ENCODE measurements around the gene PSMB10.
"Not testable (repeated sequence)": the region's sequence is repeated elsewhere in the genome, so short reads cannot be mapped to it uniquely, and the experiment has no call there.

PSMB10 gene

DNA sequence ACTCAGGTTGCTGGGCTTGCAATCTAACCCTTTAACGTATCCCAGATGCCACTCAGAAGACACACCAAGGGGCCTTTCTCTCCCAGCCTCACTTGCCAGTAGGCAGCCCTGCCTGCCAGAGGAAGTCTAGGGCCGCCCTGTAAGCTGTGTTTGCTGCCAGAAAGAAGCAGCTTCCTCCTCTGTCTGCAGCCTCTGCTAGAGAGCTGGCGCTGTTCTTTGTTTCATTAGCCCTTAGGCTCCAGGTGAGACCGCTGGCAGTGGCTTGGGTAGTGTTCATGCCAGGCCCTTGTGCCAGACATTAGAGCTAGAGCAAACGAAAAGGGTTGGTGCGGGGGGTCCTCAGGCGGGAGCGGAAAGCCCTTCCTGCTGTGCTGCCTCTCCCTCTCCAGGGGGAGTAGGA lies 13.9 kb downstream of the PSMB10 start:
- no peak overlapping the region for H3K4me3 ChIP-seq (ENCODE audit: extremely low read depth, insufficient read depth, low read length, poor library complexity, severe bottlenecking)
- H3K9me3 ChIP-seq (ENCODE audit: control insufficient read depth, low read length): no peaks in the 10 kb centered on the region
- no peak overlapping the region for H3K27ac ChIP-seq (ENCODE audit: low read depth, low read length, severe bottlenecking)
- 92 to 93% methylated on average over 7 to 8 of the region's 8 CpGs for WGBS, 2 experiments (ENCODE audit: insufficient coverage in 2 of 2)
- H3K4me1 ChIP-seq (ENCODE audit: control insufficient read depth, insufficient read depth, low read length, poor library complexity, severe bottlenecking): peaks cover 8% of the 10 kb centered on the region
- H3K36me3 ChIP-seq (ENCODE audit: control insufficient read depth, insufficient read depth, low read length): peaks cover 18% of the 10 kb centered on the region

DNA sequence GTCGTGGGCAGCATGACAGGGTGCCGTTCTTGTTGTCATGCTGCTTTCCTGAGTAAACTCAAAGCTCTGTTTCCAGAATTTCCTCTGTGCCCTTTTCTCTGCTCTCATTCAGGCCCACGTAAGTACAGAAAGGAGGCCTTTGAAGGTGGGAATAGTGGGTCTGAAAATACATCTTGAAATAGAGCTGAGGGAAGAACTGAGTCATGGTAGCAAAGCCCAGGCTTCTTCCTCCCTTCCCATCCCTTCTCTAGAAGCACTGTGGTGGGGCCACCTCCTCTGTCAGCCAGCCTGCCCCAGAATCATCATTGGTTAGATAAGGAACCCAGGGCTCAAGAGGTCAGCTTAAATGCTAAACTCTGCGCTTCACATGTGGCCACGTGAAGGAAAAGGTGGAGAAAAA lies 14.4 kb downstream of the PSMB10 start:
- 89 to 91% methylated on average over 4 of the region's 5 CpGs for WGBS, 2 experiments (ENCODE audit: insufficient coverage in 2 of 2)
- peaks cover 15% of the 10 kb centered on the region for H3K36me3 ChIP-seq (ENCODE audit: control insufficient read depth, insufficient read depth, low read length)
- no peak overlapping the region for H3K4me3 ChIP-seq (ENCODE audit: extremely low read depth, insufficient read depth, low read length, poor library complexity, severe bottlenecking)
- H3K4me1 ChIP-seq (ENCODE audit: control insufficient read depth, insufficient read depth, low read length, poor library complexity, severe bottlenecking): peaks cover 13% of the 10 kb centered on the region
- peak overlapping the region; percentile 62 for H3K27ac ChIP-seq (ENCODE audit: low read depth, low read length, severe bottlenecking)
- no peaks in the 10 kb centered on the region for H3K9me3 ChIP-seq (ENCODE audit: control insufficient read depth, low read length)

DNA sequence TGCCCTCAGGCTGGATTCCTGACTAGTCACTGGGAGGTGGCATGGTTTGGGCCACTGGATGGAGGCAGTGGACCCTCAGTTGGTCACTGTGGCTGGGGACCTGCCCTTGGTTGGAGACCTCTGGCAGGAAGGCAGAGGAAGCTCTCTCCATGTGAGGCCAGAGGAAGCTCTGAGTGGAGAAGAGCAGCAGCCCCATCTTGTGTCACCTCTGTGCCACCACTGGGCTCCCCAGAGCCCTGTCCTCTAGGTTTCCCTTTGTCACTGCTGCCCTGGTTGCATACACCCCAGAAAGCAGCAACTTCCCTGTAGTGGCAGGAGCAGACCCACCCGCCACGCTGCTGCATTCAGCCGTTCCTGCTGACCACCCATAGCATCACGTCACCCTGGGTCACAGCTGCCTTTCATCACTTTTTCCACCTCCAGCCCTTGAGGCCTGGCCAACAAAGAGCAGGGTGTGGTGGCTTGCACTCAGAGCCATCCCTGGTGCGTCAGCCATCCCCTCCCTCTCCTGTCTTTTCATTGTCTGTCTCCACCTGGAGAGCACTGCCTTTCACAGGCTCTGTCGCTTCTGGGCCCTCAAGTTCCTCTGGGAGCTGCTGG lies 16.9 kb downstream of the PSMB10 start:
- WGBS, 2 experiments (ENCODE audit: insufficient coverage in 2 of 2): 88 to 97% methylated on average over 4 to 5 of the region's 6 CpGs
- H3K4me1 ChIP-seq (ENCODE audit: control insufficient read depth, insufficient read depth, low read length, poor library complexity, severe bottlenecking): peaks cover 36% of the 10 kb centered on the region
- H3K9me3 ChIP-seq (ENCODE audit: control insufficient read depth, low read length): no peaks in the 10 kb centered on the region
- peaks cover 15% of the 10 kb centered on the region for H3K36me3 ChIP-seq (ENCODE audit: control insufficient read depth, insufficient read depth, low read length)
- no peak overlapping the region for H3K4me3 ChIP-seq (ENCODE audit: extremely low read depth, insufficient read depth, low read length, poor library complexity, severe bottlenecking)
- no peak overlapping the region for H3K27ac ChIP-seq (ENCODE audit: low read depth, low read length, severe bottlenecking)

DNA sequence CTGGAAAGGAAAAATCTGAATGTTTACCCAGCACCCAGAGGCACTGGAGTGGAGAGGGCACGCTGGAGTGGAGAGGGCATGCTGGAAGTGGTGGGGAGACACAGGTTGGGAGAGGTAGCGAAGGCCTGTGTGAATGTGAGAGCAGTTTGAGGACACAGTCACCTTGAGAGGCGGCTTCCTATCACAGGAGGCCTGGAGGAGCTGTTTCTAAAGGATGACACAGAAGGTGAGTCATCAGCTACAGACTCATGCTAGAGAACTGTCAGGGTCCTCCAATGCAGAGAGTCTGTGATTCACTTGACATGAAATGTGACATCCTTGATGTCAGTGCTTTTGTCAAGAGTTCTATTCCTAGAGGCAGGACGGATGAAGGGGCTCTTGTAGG lies 18.8 kb downstream of the PSMB10 start:
- Histone ChIP-seq H3K36me3 (ENCODE audit: control insufficient read depth, insufficient read depth, low read length) (peaks cover 16% of the 10 kb centered on the region), H3K9me3 (ENCODE audit: control insufficient read depth, low read length) (no peaks in the 10 kb centered on the region), H3K4me3 (ENCODE audit: extremely low read depth, insufficient read depth, low read length, poor library complexity, severe bottlenecking) (no peak overlapping the region), H3K4me1 (ENCODE audit: control insufficient read depth, insufficient read depth, low read length, poor library complexity, severe bottlenecking) (peaks cover 37% of the 10 kb centered on the region), H3K27ac (ENCODE audit: low read depth, low read length, severe bottlenecking) (peak overlapping the region; percentile 85)
- 60 to 71% methylated on average over 1 to 4 of the region's 4 CpGs for WGBS, 2 experiments (ENCODE audit: insufficient coverage in 2 of 2)

DNA sequence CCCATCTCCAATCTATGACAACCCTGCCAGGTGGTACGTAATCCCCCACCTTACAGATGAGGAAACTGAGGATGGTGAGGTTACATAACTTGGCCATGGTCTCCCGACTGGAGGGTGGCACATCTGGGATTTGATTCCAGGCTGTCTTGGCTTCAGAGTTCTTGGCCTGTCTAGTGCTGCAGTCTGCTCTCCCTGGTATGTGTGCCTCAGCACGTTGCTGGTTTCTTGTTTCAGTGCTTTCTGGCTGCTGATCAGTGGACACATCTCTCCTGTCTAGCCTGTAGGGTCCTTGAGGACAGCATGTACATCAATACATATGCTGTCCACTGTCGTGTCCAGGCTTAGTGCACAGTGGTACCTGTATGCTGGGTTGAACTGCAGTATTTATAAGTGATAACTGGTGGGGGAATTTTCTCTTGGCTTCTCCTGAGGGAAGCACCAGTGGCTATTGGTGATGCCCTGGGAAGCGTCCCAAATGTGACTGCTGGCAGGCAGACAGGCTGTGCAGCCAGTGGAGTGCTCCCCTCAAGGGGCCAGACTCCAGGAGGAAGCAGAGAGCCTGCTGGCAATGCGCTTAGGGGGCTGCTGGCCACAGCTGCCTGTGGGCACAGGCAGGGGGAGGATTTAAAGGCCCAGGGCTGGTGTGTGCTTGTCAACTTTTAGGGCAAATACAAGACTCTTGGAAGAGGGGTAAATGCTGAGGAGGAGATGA lies 19.4 kb downstream of the PSMB10 start:
- 85 to 88% methylated on average over 4 to 5 of the region's 6 CpGs for WGBS, 2 experiments (ENCODE audit: insufficient coverage in 2 of 2)

DNA sequence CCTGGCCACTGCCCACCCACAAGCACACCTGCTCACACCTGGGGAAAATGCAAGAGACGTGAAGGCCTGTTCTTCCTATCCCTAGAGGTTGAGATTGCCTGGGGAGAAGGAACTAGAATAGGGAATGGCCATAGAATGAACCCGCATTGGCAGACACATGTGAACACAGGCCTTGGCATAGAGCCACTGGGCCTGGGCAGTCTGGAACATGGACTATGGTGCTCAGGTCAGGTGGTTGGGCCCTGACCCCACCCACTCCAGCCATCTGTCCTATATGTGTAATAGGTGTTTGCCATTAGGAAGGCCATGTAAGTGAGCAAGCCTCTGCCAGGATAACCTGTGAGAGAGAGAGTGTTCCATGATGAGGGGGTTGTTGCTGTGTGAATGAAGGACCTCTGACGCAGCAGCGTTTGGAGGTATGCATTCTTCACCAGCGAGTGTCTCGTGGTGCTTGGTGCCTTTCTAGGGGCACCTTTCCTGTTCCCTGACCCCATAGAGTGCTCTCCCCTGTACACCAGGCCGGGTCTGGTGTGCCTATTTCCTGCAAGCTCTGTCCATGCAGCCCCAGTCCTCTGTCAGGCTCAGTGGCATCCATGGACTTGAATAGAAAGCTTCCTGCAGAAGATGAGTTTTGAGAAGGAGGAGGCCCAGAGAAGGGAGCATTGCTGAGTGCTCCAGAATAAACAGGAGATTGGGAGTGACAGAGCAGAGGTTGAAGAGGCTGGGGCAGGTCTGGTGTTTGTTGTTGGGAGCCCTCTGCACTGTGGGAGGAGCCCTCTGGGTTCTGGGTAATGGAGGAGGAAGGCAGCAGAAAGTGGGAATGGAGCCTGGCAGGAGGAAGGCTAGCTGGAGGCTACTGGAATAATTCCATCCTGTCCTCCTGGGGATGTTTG lies 20.6 kb downstream of the PSMB10 start:
- Histone ChIP-seq H3K9me3 (ENCODE audit: control insufficient read depth, low read length) (no peaks in the 10 kb centered on the region), H3K4me1 (ENCODE audit: control insufficient read depth, insufficient read depth, low read length, poor library complexity, severe bottlenecking) (peaks cover 34% of the 10 kb centered on the region), H3K4me3 (ENCODE audit: extremely low read depth, insufficient read depth, low read length, poor library complexity, severe bottlenecking) (no peak overlapping the region), H3K27ac (ENCODE audit: low read depth, low read length, severe bottlenecking) (no peak overlapping the region), H3K36me3 (ENCODE audit: control insufficient read depth, insufficient read depth, low read length) (peaks cover 29% of the 10 kb centered on the region)
- 90 to 95% methylated on average over 5 to 6 of the region's 7 CpGs for WGBS, 2 experiments (ENCODE audit: insufficient coverage in 2 of 2)

More for the DNA sequence above, 19.4 kb downstream of the PSMB10 start:
- Histone ChIP-seq H3K36me3 (ENCODE audit: control insufficient read depth, insufficient read depth, low read length) (peaks cover 17% of the 10 kb centered on the region), H3K4me3 (ENCODE audit: extremely low read depth, insufficient read depth, low read length, poor library complexity, severe bottlenecking) (no peak overlapping the region), H3K4me1 (ENCODE audit: control insufficient read depth, insufficient read depth, low read length, poor library complexity, severe bottlenecking) (peaks cover 35% of the 10 kb centered on the region), H3K27ac (ENCODE audit: low read depth, low read length, severe bottlenecking) (peak overlapping the region; percentile 85), H3K9me3 (ENCODE audit: control insufficient read depth, low read length) (no peaks in the 10 kb centered on the region)

DNA sequence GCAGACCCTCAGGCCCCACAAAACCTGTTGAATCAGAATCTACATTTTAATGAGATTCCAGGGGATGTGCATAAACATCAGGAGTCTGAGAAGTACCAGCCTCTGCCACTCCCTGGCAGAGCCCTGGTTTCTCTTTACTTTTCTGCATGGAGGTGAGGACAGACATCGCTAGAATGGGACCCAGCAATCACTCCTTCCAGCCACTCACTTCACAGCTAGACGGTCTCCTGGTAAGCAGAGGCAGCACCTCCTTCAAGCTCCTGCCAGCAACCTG lies 21.2 kb downstream of the PSMB10 start:
- WGBS, 2 experiments (ENCODE audit: insufficient coverage in 2 of 2): no CpG with 5 or more reads among the region's 2 CpGs
- H3K36me3 ChIP-seq (ENCODE audit: control insufficient read depth, insufficient read depth, low read length): peaks cover 28% of the 10 kb centered on the region
- peaks cover 34% of the 10 kb centered on the region for H3K4me1 ChIP-seq (ENCODE audit: control insufficient read depth, insufficient read depth, low read length, poor library complexity, severe bottlenecking)
- not testable (repeated sequence) for H3K27ac ChIP-seq (ENCODE audit: low read depth, low read length, severe bottlenecking); H3K4me3 ChIP-seq (ENCODE audit: extremely low read depth, insufficient read depth, low read length, poor library complexity, severe bottlenecking); H3K9me3 ChIP-seq (ENCODE audit: control insufficient read depth, low read length)

DNA sequence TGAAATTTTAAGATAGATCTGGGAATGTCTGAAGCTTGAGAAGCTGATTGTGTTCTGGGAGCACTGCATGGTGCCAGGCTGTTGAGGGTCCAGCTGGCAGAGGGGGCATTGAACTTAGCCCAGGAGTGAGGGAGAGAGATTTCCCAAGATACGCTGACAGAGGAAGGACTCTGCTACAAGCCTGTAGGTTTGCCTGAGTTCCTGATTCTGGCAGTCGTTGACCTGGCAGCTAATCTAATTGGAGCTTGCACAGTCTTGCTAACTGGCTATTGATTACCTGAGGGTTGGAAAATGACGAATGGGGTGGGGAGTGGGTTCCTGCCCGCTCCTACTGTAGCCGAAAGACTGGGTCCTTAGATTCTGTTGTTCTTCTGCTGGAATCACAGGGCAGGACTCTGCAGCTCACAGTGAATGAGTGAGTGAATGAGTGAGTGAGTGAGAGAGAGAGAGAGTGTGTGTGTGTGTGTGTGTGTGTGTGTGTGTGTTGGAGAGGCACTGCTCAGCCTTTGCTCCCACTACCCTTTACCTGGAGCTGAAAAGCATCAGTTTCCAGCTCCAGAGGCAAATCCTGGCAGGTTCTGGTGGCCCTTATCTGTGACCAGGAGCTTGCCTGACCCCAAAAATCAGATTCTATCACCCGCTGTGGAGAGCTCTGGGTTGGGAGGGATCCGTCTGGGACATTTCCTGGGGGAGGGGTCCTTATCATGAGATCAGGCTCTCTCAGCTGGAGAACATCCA lies 21.7 kb downstream of the PSMB10 start:
- peak overlapping the region; percentile 23 for H3K27ac ChIP-seq (ENCODE audit: low read depth, low read length, severe bottlenecking)
- no peak overlapping the region for H3K4me3 ChIP-seq (ENCODE audit: extremely low read depth, insufficient read depth, low read length, poor library complexity, severe bottlenecking)
- WGBS, 2 experiments (ENCODE audit: insufficient coverage in 2 of 2): 80 to 82% methylated on average over 5 of the region's 7 CpGs
- peaks cover 28% of the 10 kb centered on the region for H3K36me3 ChIP-seq (ENCODE audit: control insufficient read depth, insufficient read depth, low read length)
- peaks cover 34% of the 10 kb centered on the region for H3K4me1 ChIP-seq (ENCODE audit: control insufficient read depth, insufficient read depth, low read length, poor library complexity, severe bottlenecking)
- H3K9me3 ChIP-seq (ENCODE audit: control insufficient read depth, low read length): no peaks in the 10 kb centered on the region

DNA sequence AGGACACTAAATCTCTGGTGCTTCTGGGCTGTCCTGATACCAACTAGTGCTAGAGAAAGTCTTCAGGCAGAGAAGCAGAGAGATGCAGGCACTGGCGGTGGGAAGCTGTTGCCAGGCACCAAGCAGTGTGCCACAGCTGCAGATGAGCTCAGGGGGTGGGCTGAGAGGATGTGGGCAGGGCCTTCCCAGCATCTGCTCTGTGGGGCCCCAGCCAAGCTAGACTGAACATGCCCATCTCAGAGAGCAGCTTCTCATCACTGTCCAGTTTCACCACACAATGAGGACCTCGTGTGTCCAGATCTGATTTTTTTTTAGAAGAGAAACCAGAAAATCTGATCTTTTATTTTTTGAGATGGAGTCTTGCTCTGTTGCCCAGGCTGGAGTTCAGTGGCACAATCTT lies 26.5 kb downstream of the PSMB10 start:
- Histone ChIP-seq H3K9me3 (ENCODE audit: control insufficient read depth, low read length) (no peaks in the 10 kb centered on the region), H3K4me1 (ENCODE audit: control insufficient read depth, insufficient read depth, low read length, poor library complexity, severe bottlenecking) (peaks cover 6% of the 10 kb centered on the region), H3K4me3 (ENCODE audit: extremely low read depth, insufficient read depth, low read length, poor library complexity, severe bottlenecking) (no peak overlapping the region), H3K27ac (ENCODE audit: low read depth, low read length, severe bottlenecking) (no peak overlapping the region), H3K36me3 (ENCODE audit: control insufficient read depth, insufficient read depth, low read length) (peaks cover 35% of the 10 kb centered on the region)
- WGBS, 2 experiments (ENCODE audit: insufficient coverage in 2 of 2): 90 to 100% methylated on average over 2 of the region's 2 CpGs

DNA sequence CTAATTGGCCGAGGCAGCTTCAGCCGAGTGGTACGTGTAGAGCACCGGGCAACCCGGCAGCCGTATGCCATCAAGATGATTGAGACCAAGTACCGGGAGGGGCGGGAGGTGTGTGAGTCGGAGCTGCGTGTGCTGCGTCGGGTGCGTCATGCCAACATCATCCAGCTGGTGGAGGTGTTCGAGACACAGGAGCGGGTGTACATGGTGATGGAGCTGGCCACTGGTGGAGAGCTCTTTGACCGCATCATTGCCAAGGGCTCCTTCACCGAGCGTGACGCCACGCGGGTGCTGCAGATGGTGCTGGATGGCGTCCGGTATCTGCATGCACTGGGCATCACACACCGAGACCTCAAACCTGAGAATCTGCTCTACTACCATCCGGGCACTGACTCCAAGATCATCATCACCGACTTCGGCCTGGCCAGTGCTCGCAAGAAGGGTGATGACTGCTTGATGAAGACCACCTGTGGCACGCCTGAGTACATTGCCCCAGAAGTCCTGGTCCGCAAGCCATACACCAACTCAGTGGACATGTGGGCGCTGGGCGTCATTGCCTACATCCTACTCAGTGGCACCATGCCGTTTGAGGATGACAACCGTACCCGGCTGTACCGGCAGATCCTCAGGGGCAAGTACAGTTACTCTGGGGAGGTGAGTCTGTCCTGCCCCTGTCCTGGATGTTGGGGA lies 27.5 kb downstream of the PSMB10 start:
- H3K4me1 ChIP-seq (ENCODE audit: control insufficient read depth, insufficient read depth, low read length, poor library complexity, severe bottlenecking): no peaks in the 10 kb centered on the region
- H3K9me3 ChIP-seq (ENCODE audit: control insufficient read depth, low read length): no peaks in the 10 kb centered on the region
- no peak overlapping the region for H3K4me3 ChIP-seq (ENCODE audit: extremely low read depth, insufficient read depth, low read length, poor library complexity, severe bottlenecking)
- WGBS, 2 experiments (ENCODE audit: insufficient coverage in 2 of 2): 96 to 97% methylated on average over 34 to 36 of the region's 36 CpGs
- H3K27ac ChIP-seq (ENCODE audit: low read depth, low read length, severe bottlenecking): no peak overlapping the region
- H3K36me3 ChIP-seq (ENCODE audit: control insufficient read depth, insufficient read depth, low read length): peaks cover 35% of the 10 kb centered on the region
